Ammon's horn (tissue), 1 donor: ENCODE results near the gene SEMA3E.

ENCODE experiments used
- DNase-seq: peaks from one replicate; pipeline ENCODE4 v3.0.0-alpha.2; 2016; ENCODE audit warnings: low spot score

Gene SEMA3E

GRCh38 chr7:83347945-83348444 is 300.9 kb downstream of the SEMA3E start:
- DNase-seq: no peak

- DNase-seq: no peak
Measured at GRCh38 chr7:83339907-83340306, 309.0 kb downstream of the SEMA3E start.

GRCh38 chr7:83338277-83338950 is 310.5 kb downstream of the SEMA3E start:
- DNase-seq: no peak

- DNase-seq: no peak
Measured at GRCh38 chr7:83337050-83337449, 311.9 kb downstream of the SEMA3E start.

- DNase-seq: no peak
Measured at GRCh38 chr7:83326223-83326622, 322.7 kb downstream of the SEMA3E start.

GRCh38 chr7:83325083-83325482 is 323.9 kb downstream of the SEMA3E start:
- no peak for DNase-seq

GRCh38 chr7:83324596-83324995 is 324.3 kb downstream of the SEMA3E start:
- DNase-seq: no peak

GRCh38 chr7:83321011-83321410 is 327.9 kb downstream of the SEMA3E start:
- no peak for DNase-seq

GRCh38 chr7:83313931-83314330 is 335.0 kb downstream of the SEMA3E start:
- DNase-seq: no peak
